T-helper 2 cell (primary cell): ENCODE results near the gene HDAC4.

ENCODE experiments used
- DNase-seq, 5 experiments: peaks; one replicate each; pipeline versions ENCODE4 v3.0.0 to v3.0.0-alpha.2; 2012 to 2022

Gene HDAC4

GRCh38 chr2:239166201-239166834, 234.5 kb downstream of the HDAC4 start:
- DNase-seq = no peak

DNA sequence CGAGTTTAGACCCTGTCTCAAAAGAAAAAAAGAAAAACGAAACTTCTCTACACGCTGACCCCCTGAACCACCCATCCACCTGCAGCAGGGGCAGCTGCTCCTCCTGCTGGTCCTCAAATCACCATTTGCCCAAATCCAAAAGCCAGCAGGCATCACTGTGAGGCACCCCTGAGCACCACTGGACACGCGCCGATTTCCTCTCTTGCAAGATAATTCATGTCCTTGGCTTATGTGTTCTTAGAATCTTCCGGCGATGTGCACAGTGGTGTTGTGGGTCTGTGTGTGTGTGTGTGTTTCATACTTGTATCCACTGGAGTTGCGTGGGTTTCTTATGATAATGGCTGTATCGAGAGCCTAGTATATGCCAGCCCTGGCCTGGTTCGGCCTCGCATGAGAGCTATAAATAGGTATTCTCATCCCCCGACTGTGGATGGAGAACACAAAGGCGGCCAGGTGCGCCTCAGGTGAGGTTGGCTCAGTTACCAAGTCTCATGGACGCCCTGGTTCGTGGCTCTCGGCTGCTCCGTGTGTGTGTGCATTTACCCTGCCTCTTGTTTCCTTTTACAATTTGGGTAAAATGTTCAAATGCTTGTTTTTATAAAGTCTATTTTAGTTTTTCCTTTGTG, 235.5 kb downstream of the HDAC4 start:
- DNase-seq = no peak

- DNase-seq = peak in 2 of 5 experiments; percentile 44 to 88
These were observed 236.4 kb downstream of the HDAC4 start for GRCh38 chr2:239164335-239164871.

GRCh38 chr2:239163688-239164334, 237.0 kb downstream of the HDAC4 start:
- no peak for DNase-seq

GRCh38 chr2:239162976-239163687, 237.7 kb downstream of the HDAC4 start:
- no peak for DNase-seq

DNA sequence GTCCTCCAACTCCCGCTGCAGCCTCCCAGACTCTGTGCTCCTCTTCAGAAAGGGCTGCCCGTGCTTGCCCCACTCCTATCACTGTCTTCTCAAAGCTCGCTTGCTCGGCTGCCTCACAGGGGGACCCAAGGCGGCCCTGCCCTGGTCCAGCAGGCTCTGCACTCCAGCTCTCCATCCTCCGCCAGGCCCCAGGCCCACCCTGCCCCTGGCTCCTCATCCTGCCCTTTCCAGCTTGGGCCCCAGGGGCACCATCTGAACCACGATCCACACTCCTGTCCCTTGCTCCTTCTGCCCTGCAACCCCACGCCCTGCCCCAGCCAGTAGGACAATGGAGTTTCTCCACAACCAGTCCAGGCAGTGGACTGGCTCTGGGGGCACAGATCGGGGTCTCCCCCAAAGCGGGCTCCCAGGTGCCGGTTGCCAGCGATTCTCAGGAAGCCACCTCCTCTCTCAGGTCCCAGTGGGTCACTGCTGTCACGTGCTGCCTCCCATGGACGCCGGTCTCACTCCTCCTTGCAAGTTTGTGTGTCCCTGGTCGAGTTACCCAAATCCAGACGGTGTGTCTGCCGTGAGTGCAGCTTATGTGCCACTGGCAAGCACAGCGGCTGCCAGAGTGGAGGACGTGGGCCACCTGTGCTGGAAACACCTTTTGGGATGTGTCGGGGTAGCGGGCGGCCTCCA, 238.5 kb downstream of the HDAC4 start:
- no peak for DNase-seq

DNA sequence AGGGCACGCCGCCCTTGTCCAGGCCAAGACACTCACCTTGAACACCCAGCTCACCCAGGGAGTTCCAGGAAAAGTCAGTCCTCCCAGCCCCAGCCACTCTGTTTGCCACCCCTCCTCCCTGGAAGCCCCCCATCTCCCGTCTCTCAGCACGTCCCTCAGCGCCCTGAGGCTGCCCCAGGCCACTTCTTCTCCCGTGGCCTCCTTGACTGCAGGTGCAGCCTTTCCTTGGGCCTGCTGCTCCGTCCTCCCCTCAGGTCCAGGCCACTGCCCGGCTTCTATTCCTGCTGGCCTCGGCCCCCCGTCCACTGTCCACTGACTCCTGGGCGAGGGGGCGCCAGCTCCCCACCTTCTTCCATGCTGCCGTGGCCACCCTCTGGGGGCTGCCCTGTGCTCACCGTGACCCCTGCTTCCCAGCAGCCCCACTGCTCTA, 239.1 kb downstream of the HDAC4 start:
- DNase-seq = no peak

DNA sequence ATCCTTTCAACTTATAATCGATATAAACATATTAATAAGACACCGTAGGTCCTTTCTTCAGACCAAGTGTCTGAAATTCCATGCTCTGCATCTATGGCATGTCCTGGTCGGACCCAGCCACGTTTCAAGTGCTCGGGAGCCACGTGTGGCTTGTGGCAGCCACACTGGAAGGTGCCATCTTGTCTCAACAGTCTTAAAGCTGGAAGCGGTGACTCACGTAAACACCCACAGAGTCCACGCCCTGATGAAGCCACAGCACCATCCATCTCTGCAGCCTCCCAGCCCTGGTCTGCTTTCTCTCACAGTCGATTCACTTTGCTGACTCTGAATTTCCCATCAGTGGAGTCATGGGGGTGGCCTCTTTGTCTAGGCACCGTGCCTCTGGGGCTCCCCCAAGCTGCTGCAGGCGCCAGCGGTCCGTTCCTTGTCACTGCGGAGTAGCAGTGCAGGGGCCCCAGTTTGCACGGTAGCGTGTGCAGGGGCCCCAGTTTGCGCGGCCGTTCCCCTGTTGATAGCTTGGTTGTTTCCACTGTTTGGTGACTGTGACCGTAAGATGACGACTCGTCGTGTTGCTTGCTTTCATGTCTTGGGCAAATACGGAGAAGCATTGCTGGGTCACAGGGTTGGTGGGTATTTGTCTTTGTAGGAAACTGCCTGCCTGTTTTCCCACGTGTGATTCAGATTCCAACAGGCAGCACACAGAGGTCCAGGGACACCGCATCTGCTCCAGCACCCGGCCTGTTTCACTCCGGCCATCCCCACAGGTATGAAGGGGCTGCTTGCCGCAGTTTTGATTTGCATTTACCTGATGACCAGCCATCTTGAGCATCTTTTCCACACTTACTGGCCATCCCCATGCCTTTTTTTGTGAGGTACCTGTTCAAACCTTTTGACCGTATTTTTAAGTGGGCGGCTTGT, 240.3 kb downstream of the HDAC4 start:
- no peak for DNase-seq

GRCh38 chr2:239159476-239159911, 241.3 kb downstream of the HDAC4 start:
- DNase-seq = no peak

DNA sequence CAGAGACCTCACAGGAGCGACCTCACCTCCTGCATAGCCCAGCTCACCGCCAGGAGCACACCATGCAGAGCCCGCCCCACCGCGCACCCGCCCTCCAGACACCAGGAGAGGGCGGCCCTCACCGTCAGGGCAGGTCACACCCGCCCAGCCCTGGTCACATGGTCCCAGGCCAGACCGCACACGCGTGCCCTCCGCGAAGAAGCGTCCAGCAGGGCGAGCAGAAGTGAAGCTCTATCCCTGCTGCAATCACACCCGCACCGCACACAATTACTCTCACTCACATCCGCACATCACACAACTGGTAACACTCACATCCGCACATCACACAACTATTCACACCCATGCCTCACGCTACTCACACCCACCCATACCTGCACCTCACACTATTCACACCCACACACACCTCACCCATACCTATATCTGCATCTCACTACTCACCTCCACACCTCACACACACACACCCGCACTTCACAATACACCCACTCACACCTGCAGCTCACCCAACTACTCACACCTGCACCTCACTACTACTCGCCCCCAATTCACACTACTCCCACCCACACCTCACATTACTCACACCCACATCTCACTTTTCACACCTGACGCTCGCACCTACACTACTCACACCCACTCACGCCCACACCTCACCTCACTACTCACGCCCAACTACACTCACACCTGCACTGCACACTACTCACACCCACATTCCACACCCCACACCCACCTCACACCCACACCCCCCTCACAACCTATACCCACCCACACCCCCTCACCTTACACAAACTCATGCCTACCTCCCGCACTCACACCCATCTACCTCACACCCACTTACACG, 242.0 kb downstream of the HDAC4 start:
- no peak for DNase-seq

DNA sequence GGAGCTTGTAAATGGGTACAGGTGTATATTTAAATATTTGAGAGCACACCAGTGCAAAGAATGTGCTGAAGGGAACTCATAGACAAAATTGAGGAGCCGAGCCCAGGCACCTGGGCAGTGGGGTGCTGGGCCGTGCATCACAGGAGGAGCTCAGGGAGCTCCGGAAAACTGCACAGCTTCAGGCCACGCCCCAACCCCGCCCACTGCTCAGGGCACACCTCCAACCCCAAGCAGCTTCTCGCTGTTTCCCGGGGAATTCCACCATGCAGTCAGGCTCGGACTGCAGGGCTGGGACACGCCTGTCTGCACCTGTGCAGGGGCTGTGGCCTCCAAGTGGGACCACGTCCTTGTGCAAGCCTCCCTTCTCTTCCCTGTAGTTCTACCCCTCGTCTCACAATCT, 243.0 kb downstream of the HDAC4 start:
- no peak for DNase-seq

DNA sequence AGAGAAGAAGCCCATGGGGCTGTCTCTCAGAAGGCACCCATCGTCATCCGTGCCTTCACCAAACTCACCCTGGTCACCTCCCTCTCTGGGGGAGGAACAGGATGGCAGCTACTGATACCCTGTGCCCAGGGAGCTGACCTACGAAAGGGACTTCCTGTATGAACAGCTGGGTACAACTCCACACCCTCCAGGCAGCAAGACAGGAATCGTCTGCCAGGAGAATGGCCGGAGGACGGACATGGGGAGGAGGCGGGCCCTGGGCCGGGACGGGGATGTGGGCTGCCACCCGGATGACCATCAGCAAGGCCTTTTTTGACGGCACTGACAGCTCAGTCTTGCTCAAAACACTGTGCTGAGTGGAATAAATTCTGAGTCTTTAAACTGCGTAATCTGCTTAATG, 243.6 kb downstream of the HDAC4 start:
- DNase-seq = no peak

GRCh38 chr2:239156516-239157265, 244.1 kb downstream of the HDAC4 start:
- no peak for DNase-seq

DNA sequence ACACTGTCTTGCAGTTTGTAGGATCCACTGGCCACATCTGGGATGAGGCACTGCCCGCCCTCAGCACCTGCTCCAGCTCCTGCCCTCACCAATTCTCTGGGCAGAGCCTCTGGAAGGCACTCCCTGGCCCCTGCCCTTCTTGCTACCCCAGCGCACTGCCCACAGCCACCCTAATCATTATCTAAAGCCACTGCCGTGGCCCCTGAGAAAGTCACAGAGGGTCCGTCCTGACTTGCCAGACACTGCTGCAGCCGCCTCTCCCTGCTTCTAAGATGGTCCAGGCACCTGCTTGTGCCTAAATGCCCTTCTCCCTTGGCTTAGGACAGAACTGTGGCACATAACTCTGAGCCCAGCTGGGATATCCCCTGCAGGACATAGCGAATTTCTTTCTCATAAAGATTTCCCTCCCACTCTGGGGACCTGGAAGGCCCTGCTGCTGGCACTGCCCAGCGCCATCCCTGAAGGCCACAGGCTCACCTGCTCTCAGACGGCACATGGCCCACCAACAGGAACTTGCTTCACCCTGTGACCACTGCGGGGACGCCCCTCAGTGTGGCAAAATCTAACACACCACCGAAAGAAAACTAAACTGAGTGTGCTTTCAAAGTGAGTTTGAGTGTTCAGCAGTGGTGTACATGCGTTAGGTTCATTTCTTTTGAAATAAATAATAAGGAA, 244.9 kb downstream of the HDAC4 start:
- DNase-seq = no peak

DNA sequence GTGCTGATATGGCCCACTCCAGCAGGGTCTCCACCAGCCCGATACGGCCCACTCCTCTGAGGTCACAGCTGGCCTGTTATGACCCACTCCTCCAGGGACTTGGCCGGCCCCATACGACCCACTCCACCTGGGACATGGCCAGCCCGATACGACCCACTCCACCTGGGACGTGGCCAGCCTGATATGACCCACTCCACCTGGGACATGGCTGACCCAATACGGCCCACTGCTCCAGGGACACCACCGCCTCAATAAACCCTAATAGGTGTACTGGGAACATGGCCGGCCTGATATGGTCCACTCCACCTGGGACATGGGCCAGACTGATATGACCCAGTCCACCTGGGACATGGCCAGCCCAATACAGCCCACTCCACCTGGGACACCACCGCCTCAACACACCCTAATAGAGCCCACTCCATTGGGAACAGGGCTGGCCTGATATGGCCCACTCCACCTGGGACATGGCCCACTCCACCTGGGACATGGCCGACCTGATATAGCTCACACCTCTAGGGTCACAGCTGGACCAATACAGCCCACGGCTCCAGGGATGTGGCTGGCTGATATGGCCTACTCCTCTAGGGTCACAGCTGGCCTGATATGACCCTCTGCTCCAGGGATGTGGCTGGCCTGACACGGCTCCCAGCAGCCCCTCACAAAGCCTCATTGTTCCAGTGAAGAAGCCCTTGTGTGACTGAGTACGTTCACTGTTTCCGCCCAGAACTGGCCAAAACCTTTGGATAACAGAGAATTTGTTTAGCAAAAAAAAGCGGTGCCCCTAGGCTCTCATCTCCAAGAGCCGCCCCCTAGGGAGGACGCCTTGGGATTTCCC, 245.6 kb downstream of the HDAC4 start:
- DNase-seq = no peak

DNA sequence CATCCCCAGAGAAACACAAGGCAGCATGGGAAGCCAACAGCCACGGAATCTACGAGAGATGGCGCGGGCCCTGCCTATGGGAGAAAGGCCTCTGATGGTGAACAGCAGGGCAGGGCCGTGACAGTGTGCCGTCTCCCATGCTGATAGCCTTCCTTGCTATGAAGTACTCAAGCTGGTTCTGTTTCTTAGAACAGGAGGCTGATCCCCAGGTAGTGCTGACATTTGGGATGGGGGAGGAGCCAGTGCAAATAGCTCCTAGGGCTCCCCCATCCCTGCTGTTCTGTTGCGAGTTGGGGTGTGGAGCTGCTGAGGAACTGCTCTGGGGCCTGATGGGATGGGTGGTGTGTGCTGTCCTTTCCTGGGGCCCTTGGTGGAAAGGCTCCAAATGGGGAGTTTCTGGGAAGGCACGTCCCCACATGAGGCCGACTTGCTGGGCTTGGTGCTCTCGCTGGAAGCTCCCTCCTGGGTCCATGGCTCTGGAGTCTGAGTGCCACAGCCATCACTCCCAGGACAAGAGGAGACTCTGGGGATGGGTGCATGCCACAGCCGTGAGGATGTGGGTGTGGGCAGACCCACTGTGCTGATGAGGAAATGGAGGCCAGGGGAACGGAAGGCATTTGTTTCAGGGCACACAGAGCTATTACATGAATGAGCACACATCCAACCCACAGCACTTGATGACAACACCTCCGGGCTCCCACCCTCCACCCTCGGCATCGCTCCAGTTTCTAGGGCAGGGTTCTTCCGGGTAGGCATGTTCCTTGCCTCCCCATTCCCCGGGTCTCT, 246.8 kb downstream of the HDAC4 start:
- peak in 1 of 5 experiments; percentile 19 for DNase-seq

GRCh38 chr2:239152916-239153305, 247.9 kb downstream of the HDAC4 start:
- DNase-seq = no peak
